ENCODE data around the gene CRYAA.
"Not testable (repeated sequence)": the region's sequence is repeated elsewhere in the genome, so short reads cannot be mapped to it uniquely, and the experiment has no call there.

- TF ChIP-seq, protein P1, sequence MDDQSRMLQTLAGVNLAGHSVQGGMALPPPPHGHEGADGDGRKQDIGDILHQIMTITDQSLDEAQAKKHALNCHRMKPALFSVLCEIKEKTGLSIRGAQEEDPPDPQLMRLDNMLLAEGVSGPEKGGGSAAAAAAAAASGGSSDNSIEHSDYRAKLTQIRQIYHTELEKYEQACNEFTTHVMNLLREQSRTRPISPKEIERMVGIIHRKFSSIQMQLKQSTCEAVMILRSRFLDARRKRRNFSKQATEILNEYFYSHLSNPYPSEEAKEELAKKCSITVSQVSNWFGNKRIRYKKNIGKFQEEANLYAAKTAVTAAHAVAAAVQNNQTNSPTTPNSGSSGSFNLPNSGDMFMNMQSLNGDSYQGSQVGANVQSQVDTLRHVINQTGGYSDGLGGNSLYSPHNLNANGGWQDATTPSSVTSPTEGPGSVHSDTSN (IDR thresholded peaks at IDR 0.05): not testable (repeated sequence)
- TF ChIP-seq CTCF (IDR thresholded peaks at IDR 0.05); ESRRA (IDR thresholded peaks at IDR 0.05; ENCODE audit: borderline replicate concordance, low read length); POLR2A (IDR thresholded peaks at IDR 0.05; ENCODE audit: low read length); GATA3 (IDR thresholded peaks at IDR 0.05; ENCODE audit: borderline replicate concordance): not testable (repeated sequence)
Measured at GRCh38 chr21:43153601-43154000, 15.2 kb upstream of the CRYAA start.

Measured in A549 (cell line).